ENCODE measurements around the gene ARHGAP23.
A peak's percentile ranks its signal among the peaks of the same experiment; 100 is the strongest.

Gene ARHGAP23

GRCh38 chr17:38428112-38428642 is at the start of gene ARHGAP23:
TSS of gene ARHGAP23 (plus strand) at chr17:38428464. CDS start at chr17:38428486, 22 bp downstream.
- peak; percentile 57 for DNase-seq

- no peak for DNase-seq
Measured at GRCh38 chr17:38379448-38379847, 48.8 kb upstream of the ARHGAP23 start.

- no peak for DNase-seq
Measured at GRCh38 chr17:38395090-38395489, 33.2 kb upstream of the ARHGAP23 start.

- no peak for DNase-seq
Measured at GRCh38 chr17:38397227-38397626, 31.0 kb upstream of the ARHGAP23 start.

- no peak for DNase-seq
Measured at GRCh38 chr17:38400286-38400685, 28.0 kb upstream of the ARHGAP23 start.

GRCh38 chr17:38401459-38401858 is 26.8 kb upstream of the ARHGAP23 start:
- DNase-seq = no peak

GRCh38 chr17:38402897-38403296 is 25.4 kb upstream of the ARHGAP23 start:
- DNase-seq = no peak

GRCh38 chr17:38403491-38403890 is 24.8 kb upstream of the ARHGAP23 start:
- no peak for DNase-seq

GRCh38 chr17:38404174-38404943 is 23.9 kb upstream of the ARHGAP23 start:
- DNase-seq = no peak

GRCh38 chr17:38405654-38406053 is 22.6 kb upstream of the ARHGAP23 start:
- no peak for DNase-seq

- no peak for DNase-seq
Measured at GRCh38 chr17:38410201-38410600, 18.1 kb upstream of the ARHGAP23 start.

- no peak for DNase-seq
Measured at GRCh38 chr17:38415250-38416194, 12.7 kb upstream of the ARHGAP23 start.

GRCh38 chr17:38416840-38417209 is 11.4 kb upstream of the ARHGAP23 start:
- DNase-seq = no peak

GRCh38 chr17:38417210-38417951 is 10.9 kb upstream of the ARHGAP23 start:
- DNase-seq = no peak

- no peak for DNase-seq
Measured at GRCh38 chr17:38418062-38418692, 10.1 kb upstream of the ARHGAP23 start.

- DNase-seq = peak; percentile 41
Measured at GRCh38 chr17:38418693-38419507, 9.4 kb upstream of the ARHGAP23 start.

- DNase-seq = no peak
Measured at GRCh38 chr17:38419508-38419981, 8.7 kb upstream of the ARHGAP23 start.

GRCh38 chr17:38420518-38420917 is 7.7 kb upstream of the ARHGAP23 start:
- DNase-seq = no peak

- no peak for DNase-seq
Measured at GRCh38 chr17:38421171-38421841, 7.0 kb upstream of the ARHGAP23 start.
